ENCODE data around the gene SSH2.
A peak's percentile ranks its signal among the peaks of the same experiment; 100 is the strongest.
"Not testable (repeated sequence)": the region's sequence is repeated elsewhere in the genome, so short reads cannot be mapped to it uniquely, and the experiment has no call there.

Gene SSH2

DNA sequence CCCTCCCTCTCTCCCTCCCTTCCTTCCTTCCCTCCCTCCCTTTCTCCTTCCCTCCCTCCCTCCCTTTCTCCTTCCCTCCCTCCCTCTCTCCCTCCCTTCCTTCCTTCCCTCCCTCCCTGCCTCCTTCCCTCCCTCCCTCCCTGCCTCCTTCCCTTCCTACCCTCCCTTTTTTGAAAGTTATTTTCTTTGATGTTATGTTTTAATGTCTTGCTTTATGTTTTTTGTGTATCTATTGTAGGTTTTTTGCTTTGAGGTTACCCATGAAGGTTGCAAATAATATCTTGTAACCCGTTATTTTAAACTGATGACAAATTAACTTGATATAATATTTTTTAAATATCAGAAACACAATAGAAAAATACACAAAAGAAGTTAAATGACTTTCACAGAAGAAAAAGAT, 96.2 kb downstream of the SSH2 start:
- no peak for DNase-seq

GRCh38 chr17:29828676-29829284, 101.2 kb downstream of the SSH2 start:
- DNase-seq, result no peak

DNA sequence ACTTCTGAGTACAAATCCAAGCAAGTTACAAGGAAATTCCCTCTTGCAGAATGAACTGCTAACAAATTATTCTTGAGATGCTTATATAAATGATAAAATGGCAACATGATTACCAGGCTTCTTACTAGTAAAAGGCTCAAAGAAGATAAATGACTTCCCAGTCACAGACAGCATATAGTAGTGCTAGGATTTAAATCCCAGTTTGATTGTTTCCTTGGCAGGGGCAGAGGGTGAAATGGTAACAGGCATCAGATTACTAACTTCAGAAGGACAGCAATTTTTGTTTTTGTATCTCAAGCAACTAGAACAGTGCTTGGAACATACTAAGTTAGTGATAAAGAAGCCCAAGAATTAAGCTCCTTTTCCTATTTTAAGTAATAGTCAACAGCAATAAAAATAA, 102.8 kb downstream of the SSH2 start:
- no peak for DNase-seq

GRCh38 chr17:29826114-29826692, 103.8 kb downstream of the SSH2 start:
- no peak for DNase-seq

DNA sequence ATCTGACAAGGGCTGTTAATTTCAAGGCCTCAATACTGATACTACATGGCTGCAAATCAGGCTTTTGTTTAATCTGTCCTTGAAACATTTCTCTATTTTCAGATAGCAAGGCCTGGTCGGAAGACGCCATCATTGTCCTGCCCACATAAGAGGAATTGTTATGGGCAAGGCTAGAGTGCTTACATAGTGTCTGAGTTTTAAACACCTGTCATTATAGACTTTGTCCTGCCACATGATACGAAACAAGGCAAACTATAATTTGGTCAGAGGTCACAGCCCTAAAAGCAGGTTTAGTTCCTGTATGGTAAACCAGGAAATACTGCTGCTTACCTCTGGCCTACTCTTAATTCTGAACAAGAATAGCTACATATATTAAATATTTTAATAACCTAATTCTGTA, 104.4 kb downstream of the SSH2 start:
- DNase-seq, result no peak

DNA sequence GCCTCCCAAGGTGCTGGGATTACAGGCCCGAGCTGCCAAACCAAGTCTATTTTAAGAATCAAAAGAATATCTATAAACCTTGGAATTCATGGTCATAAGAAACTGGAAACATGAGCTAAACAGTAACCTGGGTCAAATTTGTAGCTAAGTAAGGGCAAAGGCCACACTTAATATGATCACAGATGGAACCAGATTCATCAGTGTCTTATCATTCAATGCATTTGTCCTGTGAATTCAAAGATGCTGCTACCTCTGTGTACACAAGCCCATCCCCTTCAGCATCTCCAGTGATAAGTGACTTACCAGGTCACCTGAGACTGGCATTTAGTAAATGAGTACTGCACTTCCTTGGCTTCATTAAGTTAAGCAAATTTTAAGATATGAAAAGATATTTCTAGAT, 108.1 kb downstream of the SSH2 start:
- no peak for DNase-seq

DNA sequence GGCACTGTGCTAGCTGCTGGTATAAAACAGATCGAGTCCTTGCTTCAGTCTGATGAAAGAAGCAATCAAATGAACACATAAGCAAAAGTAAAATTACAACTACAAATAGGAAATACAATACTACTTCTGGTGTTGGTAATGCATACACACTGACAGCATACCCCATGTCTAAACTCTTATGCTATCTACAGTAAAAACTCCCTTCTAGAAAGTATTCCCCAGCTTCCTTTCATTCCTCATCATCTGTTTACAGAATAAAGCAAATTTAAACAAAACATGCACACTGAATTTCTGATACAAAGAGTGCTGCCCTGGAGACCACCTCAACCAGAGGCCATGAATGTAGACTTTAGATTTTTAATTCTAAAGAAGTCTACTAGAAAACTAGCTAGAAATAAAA, 109.6 kb downstream of the SSH2 start:
- no peak for DNase-seq

DNA sequence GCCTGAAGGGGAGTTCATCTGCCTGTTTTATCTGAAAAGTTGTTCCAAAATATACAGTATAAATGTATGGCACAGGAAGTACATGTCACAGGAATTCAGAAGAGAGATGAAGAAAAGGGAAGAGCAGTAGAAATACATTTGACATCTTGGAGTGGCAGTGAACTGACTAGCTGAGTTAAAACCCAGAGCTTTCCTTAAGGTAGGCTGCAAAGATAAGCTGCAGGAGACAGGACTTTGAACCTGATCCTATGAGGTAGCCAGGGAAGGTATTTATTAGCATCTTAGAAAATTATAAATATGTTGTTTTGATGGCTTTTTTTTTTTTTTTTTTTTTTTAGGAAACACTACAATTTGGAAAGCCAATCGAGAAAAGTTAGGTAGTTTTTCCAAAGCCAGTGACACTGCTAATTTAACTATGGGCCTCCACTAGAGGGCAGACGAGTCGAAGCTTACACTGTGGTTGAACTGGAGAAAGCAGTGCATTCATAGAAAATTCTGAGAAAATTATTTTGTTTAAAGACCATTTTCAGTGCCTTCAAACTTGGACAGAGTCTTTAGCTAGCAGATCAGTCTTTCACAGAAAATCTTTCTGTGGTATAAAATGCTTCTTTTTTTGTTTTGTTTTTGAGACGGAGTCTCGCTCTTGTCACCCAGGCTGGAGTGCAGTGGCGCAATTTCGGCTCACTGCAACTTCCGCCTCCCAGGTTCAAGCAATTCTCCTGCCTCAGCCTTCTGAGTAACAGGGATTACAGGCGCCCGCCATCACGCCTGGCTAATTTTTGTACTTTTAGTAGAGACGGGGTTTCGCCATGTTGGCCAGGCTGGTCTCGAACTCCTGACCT, 122.3 kb downstream of the SSH2 start:
- peak; percentile 63 for DNase-seq

- no peak for DNase-seq
Measured at GRCh38 chr17:29802246-29802645, 127.8 kb downstream of the SSH2 start.

DNA sequence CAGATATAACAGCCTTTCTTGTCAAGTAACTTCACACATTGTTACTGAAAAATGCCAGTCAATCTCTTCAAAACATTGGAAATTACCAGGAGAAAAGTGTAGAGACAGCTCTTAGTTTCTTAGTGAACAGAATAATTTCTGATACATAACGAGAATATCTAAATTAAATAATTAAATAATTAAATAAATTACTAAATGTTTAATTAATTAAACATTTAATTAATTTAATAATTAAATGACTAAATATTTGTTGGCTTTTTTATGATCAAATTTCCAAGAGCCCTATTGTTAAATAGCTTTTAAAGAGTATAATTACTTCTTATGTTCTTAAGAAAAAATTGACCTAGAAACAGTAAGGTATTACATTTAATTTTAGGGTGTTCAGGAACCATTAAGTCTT, 129.6 kb downstream of the SSH2 start:
- no peak for DNase-seq

GRCh38 chr17:29796652-29797051, 133.4 kb downstream of the SSH2 start:
- DNase-seq, result no peak

GRCh38 chr17:29793501-29793900, 136.5 kb downstream of the SSH2 start:
- no peak for DNase-seq

DNA sequence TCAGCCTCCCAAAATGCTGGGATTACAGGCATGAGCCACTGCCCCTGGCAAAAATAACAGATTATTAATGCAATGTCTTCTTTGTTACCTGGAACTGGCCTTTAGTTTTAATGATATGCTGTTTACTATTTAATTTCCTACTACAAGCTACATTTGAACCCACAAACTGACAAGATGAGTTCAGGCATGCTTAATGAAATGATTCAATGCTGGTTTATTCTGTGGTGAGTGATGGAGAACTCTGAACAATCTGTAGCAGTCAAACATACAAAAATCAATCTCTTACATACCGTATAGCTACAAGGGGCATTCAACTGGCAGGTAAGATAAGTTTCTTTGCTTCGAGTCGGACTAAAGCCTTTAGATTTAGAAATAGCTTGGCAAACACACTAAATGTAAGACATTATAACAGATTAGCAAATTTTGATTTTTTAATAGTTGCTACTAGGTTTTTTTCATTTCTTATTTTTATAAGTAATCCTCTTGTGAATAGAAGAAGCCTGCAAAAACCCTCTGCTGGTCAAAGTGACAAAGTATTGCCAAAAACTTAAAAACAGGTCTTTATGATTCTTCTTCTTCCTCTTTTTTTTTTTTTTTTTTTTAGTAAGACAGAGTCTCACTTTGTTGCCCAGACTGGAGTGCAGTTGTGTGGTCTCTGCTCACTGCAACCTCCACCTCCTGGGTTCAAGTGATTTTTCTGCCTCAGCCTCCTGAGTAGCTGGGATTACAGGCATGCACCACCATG, 138.5 kb downstream of the SSH2 start:
- no peak for DNase-seq

GRCh38 chr17:29789196-29790170, 140.5 kb downstream of the SSH2 start:
- no peak for DNase-seq

- DNase-seq, result no peak
Measured at GRCh38 chr17:29787995-29788394, 142.0 kb downstream of the SSH2 start.

DNA sequence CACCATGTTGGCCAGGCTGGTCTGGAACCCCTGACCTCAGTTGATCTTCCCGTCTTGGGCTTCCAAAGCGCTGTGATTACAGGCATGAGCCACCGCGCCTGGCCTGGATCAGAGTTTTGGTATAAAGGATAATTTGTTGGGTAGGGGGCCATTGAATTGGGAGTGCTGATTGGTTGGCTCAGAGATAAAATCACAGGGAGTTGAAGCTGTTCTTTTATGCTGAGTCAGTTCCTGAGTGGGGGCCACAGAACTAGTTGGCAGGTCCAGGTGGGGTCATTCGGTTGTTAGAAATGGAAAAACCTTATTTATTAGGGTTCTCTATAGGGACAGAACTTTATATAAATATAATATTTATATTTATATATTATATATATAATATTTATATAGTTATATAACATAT, 147.1 kb downstream of the SSH2 start:
- DNase-seq, result no peak

DNA sequence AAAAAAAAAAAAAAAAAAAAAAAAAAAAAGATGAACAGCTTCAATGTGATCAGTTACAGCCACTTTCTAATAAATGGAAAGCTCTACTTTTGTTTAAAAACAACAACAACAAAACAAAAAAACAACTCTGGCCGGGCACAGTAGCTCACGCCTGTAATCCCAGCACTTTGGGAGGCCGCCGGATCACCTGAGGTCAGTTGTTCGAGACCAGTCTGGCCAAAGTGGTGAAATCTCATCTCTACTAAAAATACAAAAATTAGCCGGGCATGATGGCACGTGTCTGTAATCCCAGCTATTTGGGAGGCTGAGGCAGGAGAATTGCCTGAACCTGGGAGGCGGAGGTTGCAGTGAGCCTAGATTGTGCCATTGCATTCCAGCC, 150.2 kb downstream of the SSH2 start:
- not testable (repeated sequence) for DNase-seq

DNA sequence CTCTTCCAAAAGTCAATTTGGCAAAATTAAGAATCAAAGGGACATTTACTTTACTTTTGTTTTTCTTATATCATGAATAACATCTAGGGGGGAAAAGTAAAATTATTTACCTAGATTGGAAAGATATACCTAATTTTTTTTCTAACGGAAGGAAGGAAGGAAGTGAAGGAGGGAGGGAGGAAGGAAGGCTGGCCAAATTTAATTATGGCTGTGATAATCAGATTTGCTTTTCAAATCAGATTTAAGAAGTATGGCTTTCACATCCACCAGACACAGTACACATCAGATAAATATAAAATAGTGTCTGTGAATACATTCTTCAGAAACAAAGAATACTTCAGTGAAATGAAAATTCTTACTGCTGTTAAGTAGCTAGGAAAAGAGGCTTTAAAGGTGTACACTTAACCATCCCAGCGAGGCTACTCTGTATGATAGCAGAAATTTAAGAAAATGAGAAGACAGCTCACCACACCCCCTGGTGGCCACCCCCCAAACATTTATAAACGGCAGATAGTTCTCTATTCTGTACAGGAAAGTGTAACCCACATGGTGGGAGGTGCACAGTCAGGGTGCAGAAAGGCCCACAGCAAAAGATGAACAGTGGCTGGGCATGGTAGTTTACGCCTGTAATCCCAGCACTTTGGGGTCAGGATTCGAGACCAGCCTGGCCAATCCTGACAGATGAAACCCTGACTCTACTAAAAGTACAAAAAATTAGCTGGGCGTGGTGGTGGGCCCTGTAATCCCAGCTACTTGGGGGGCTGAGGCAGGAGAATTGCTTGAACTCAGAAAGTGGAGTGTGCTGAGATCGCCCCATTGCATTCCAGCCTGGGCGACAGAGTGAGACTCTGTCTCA, 150.8 kb downstream of the SSH2 start:
- DNase-seq, result peak; percentile 82

DNA sequence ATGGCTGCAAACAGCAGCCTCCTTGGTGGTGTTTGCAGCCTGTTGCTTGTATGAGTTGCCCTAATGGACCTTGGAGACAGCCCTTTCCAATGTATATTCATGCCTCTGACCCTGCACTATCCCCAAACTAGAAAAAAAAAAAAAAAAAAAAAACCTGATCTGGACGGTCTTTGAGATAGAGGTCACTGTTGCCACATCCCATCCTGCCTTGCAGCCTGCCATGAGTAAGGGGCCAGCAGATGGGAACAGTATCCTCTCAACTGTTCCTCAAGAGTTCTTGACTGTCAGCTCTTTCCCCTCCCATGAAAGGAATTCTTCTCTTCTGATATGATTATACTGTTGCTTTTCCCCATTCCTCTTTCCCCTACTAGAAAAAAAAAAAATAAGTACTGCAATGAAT, 152.4 kb downstream of the SSH2 start:
- DNase-seq, result no peak

- DNase-seq, result no peak
Measured at GRCh38 chr17:29776026-29776425, 154.0 kb downstream of the SSH2 start.

DNA sequence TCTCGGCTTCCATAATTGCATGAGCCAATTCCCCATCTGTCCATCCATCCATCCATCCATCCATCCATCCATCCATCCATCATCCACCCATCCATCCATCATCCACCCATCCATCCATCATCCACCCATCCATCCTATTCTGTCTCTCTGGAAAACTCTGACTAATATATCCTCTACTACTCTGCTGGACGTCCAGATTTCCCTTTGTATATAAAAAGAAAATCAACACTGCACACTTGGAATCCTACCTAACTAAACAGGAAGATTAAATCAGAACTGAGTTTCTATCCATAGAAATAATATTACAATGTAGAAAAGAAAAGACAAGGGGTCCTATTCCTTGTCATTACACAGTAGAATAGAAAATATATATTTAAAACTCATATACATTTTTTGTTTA, 157.0 kb downstream of the SSH2 start:
- DNase-seq, result no peak
